HG02623 (cell line): ENCODE results near the gene RAPH1.

Experiments
- ATAC-seq: cut with Tn5 transposase; IDR thresholded peaks from one replicate; pipeline ENCODE4 v1.9.1; 2021; ENCODE audit warnings: moderate library complexity; ENCODE audit not compliant: unreplicated experiment

Gene RAPH1

DNA sequence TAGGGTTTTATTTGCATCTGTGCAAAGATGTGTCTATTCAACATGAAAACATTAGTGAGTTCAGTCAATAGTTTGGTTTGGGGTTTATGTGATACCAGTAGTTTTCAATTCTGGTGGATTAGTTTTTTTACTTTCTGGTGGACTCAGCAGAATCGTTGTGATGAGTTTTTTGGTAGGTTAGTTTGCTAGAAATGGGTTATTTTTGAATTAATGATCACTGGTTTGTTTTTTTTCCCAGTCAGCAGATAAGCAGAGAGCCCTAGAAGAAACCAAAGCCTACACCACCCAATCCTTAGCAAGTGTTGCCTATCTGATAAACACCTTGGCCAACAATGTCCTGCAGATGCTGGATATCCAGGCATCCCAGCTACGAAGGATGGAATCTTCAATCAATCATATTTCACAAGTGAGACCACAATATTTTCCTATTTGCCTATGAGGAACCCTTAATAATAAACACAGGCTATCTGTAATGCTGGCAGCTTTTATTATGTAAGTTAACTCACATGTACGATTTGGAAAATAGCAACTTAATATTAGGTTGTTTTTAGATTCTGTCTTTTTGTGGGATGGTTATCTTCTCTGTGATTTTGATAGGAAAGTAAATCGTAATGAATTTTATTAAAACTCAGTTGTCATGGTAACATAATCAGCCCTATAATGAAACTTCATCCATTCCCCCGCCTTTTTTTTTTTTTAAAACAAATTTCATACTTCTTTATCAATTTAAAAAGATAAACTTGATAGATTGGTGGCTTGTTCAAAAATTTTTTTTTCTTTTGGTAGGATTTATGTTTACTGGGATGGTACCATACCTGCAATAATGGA is 168.2 kb downstream of the RAPH1 start:
- no peak for ATAC-seq

DNA sequence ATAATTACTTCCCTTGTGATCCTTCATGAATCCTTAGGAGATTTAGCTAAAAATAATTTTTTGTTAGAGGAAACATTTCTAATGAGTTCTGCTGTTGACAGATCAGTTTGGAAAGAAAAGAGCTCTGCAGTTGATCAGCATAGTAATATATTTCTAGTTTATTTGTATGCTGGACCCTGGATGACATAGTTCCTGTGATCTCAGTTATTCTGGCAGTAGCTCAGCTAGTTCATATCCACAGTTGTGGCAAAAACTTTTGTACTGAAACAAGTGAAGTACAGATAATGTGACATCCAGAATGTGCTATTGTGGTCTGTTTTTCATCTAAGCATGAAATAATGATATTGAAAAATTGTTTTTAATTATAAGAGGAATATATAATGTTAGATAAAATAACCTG is 173.2 kb downstream of the RAPH1 start:
- ATAC-seq, result no peak

DNA sequence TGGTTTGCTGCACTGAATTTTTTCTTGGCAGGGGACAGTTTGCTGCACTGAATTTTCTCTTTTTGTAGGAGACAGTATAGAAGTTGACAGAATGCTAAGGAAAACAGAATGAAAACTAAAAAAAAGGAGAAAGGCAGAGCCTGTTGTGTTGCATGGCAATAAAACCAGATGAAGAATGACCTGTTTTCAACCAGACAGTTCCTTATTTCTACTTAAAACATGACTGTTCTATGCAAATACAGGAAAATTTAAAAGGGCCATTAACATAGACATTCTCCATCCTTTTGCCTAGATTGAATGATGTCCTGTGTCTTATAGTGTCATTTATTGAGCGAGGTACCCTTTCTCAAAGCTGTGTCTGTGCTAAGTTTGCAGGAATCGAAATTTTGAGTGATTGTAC is 173.6 kb downstream of the RAPH1 start:
- ATAC-seq, result no peak

DNA sequence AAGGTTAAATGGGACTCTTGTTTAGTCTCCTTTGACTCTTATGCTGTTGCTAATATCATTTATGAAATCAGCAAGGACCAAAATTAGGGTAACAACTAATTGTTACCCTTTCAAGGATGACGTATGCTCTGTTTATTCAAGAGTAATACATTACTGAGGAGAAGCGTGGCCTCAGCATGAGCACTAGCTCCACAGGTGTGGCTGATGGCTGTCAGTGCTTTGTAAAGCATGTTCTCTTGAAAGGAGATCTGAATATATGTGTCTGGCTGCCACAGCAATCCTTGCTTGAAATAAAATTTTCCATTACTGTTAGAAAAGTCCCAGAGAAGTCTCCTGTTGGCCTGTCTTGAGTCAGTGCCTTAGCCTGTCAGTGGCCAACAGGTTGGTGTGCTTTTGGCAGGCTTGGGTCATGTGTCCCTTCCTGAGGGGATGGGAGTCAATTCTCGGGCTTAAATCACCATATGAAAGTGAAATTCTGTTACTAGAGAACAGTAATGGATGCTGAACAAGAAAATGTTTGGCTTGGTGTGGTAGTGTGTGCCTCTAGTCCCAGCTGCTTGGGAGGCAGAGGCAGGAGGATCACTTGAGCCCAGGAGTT is 174.2 kb downstream of the RAPH1 start:
- no peak for ATAC-seq

DNA sequence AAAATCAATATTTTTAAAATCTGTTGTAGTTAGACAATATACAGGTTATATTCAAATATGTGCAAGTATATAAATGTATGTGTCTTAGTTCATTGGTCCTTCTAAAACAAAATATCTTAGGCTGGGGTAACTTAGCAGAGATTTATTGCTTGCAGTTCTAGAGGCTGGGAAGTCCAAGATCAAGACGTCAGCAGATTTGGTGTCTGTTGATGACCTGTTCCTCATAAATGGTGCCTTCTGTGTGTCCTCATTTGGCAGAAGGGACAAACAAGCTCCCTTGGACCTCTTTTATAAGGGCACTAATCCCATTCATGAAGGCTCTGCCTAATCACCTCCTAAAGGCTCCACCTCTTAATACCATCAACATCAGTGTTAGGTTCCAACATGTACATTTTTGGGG is 175.7 kb downstream of the RAPH1 start:
- ATAC-seq, result no peak

DNA sequence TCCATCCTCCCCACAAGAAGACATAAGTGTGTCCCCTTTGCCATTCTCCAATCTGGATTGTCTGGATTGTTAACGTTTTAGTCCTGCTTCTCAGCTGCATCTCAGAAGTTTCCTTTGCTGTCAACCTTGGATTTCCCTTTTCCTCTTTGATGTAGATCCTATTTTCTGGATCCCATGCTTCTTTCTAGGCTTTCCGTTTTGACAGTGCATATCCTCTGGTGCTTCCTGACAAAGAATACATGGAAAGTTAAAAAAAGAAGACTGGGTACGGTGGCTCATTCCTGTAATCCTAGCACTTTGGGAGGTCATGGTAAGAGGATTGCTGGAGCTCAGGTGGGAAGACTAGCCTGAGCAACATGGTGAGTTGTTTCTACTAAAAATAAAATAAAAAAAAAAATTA is 180.1 kb downstream of the RAPH1 start:
- no peak for ATAC-seq

DNA sequence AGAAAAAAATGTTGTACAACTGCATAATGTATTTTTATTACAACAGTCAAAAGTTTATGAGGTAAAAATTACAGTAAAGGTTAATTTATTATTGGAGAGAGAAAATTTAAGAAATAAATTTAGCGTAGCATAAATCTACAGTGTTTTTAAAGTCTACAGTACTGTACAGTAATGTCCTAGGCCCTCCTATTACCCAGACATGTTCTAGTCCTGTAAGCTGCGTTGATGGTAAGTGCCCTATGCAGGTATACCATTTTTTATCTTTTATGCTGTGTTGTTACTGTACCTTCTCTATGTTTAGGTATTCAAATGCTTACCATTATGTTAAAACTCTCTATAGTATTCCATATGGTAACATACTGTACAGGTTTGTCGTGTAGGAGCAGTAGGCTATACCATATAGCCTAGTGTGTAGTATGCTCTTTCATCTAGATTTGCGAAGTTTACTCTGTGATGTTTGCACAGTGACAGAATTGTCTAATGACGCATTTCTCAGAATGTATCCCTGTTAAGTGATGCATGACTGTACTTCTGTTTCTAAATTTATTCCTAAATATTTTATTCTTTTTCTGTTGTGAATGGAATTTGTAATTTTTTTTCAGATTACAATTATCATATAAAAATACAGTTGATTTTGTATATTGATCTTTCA is 182.4 kb downstream of the RAPH1 start:
- ATAC-seq, result no peak

DNA sequence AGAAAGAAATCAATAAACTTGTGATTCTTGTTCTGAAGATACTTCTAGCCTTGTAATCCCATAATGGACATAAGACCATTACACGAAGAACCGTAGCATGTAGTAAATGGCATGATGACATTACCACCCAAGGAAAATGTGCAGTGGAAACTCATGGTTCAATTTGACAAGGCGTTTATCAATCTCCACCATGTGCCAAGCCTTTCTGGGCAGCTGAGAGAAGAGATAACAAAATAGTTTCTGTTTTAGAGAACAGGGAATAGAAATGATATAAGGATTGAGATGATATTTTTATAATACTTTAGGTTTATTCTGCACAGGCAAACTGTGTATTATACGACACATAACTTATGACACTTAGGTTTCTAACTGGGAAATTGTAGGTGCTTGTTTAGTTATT is 187.7 kb downstream of the RAPH1 start:
- no peak for ATAC-seq

DNA sequence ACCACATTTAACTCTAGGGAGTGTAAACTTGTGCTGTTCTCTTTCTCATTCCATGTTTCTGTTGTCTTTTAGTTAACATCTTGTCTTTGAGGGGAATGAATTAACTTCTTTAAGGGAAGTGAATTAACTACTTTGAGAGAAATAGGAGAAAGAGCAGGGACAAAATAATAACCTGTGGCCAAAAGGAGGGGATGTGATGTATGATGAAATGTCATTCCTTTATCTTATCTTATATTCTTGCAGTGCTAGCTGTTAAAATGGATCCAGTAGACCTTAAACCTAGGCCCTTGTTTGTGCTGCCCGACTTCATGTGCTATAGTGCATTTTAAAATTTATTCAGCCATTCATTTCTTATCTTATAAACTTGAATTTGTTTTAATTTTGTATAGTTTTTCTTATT is 188.5 kb downstream of the RAPH1 start:
- no peak for ATAC-seq

DNA sequence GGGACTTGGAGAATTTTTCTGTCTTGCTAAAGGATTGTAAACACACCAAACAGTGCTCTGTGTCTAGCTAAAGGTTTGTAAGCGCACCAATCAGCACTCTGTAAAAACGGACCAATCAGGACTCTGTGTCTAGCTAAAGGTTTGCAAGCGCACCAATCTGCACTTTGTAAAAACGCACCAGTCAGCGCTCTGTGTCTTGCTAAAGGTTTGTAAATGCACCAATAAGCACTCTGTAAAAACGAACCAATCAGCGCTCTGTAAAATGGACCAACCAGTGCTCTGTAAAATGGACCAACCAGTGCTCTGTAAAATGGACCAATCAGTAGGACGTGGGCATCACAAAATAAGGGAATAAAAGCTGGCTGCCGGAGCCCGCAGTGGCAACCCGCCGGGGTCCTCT is 190.4 kb downstream of the RAPH1 start:
- ATAC-seq, result no peak
